HG03457 (cell line): ENCODE results near the gene GOT1.
A peak's percentile ranks its signal among the peaks of the same experiment; 100 is the strongest.

Experiments used
- ATAC-seq: cut with Tn5 transposase; IDR thresholded peaks from one replicate; pipeline ENCODE4 v1.9.1; 2021; ENCODE audit warnings: moderate number of reproducible peaks; ENCODE audit not compliant: unreplicated experiment

Gene GOT1

GRCh38 chr10:99433378-99434020 is 3.1 kb upstream of the GOT1 start:
- ATAC-seq = no peak

DNA sequence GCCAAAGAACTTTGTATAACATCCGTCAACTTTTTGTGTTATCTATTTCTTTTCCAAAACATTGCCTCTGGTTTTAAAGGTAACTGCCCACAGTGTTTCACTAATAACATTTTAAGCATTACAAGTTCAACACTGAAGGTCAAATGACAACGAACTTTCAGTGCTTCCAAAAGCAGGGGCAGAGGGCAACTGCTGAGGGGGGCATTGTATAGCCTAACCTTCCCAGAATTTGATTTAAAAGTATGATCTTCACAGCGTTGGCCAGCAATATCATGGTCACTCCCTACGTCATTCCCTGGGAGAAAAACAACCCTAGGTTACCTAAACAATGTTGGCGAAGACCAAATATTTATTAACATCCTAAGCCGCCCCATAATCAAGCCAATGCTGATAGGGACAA is 2.5 kb upstream of the GOT1 start:
- no peak for ATAC-seq

GRCh38 chr10:99432047-99432446 is 1.6 kb upstream of the GOT1 start:
- ATAC-seq = no peak

GRCh38 chr10:99431190-99431760 is 851 bp upstream of the GOT1 start:
- ATAC-seq = no peak

GRCh38 chr10:99430116-99430450 is 341 bp downstream of the GOT1 start:
- peak; percentile 2 for ATAC-seq

DNA sequence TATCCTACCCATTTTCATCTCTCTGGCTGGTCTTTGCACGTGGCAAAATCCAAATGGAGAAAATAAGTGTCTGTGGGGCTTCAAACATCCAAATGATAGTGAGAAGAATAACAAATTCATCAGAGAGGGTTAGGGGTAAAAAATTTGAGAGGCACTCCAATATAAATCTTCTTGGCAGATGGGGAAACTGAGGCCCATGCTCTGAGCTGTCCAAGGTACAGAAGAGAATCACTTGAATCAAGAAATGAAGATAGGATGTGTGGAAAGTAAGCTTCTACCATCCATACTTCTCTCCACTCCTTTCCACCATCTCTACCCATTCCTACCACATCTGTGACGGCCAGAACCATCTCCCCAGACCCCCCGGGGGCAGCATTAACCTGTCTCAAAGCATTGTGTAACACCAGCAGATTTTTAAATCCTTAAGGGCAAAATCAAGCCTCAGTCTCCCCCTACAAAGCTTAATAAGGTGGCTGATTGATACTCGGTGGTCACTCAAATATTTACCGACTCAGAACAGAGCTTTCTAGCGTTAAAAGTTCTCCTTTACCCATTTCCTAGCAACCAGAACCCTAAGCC is 818 bp downstream of the GOT1 start:
- ATAC-seq = no peak

- ATAC-seq = no peak
These were observed 2.7 kb downstream of the GOT1 start for GRCh38 chr10:99427566-99428190.

DNA sequence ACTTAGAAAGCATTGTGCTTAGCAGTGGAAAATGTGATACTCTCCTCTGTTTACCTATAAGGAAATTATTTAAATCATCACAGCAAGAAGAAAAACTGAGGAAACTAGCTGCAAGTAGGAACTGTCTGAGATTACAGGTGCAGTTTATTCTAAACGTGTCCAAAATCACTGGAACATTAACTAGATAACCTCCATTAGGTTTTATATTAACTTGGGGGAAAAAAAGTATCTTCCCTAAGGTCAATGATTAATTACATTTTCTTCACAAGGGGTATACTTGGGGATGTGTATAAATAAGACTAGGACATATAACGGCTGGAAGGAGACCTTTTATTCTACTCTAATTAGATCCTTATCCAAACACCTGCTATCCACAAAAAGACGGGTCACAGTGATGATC is 3.7 kb downstream of the GOT1 start:
- no peak for ATAC-seq

DNA sequence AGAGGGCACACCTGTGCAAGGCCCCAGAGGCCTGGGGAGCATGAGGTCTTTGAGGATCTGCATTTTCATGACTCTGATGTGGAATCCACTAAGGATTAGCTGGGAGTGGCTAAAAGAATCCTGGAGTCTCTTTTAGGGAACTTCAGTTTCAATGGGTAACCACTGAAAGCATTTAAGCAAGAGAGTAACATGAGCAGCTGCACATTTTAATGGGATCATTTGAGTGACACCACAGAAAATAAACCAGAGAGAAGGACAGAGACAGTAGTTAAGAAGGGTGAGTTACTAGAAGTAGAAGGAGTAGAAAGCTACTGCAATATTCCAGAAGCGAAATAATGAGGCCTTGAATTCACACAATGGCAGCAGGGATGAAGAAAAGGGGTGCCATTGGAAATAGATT is 5.2 kb downstream of the GOT1 start:
- no peak for ATAC-seq

- ATAC-seq = no peak
These were observed 5.8 kb downstream of the GOT1 start for GRCh38 chr10:99424656-99425055.

GRCh38 chr10:99422529-99423096 is 7.8 kb downstream of the GOT1 start:
- no peak for ATAC-seq

- ATAC-seq = no peak
These were observed 9.1 kb downstream of the GOT1 start for GRCh38 chr10:99421233-99421739.

GRCh38 chr10:99419688-99420087 is 10.7 kb downstream of the GOT1 start:
- ATAC-seq = no peak

DNA sequence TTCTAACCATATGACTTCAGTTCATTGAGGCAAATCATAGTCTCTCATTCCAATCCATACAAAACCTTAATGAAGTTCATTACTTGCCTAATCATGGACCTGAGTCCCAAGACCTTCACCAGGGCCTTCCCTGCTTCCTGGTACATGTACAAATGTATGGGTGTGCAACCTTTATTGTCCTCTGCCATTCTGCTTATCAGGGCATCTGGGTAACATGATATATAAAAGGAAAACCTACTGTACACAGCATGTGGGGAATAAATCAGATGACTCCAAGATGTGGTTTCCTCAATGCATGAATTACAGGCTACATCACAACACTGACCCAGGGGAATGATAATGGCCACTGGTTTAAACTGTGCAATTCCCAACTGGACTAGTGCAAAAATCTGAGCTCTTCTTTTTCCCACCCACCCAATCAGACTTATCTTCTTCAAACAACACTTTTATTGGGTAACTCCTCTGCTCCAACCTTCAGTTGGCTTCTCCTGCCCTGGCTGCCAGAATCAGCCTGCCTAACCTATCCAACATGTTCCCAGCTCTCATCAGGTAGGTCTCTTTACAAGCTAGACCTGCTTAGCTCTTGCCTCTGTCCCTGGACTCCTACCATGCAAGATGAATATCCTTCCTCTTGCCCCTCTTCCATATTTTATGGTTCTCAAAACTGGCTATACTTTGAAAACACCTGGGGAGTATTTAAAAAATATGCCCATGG is 11.4 kb downstream of the GOT1 start:
- no peak for ATAC-seq

DNA sequence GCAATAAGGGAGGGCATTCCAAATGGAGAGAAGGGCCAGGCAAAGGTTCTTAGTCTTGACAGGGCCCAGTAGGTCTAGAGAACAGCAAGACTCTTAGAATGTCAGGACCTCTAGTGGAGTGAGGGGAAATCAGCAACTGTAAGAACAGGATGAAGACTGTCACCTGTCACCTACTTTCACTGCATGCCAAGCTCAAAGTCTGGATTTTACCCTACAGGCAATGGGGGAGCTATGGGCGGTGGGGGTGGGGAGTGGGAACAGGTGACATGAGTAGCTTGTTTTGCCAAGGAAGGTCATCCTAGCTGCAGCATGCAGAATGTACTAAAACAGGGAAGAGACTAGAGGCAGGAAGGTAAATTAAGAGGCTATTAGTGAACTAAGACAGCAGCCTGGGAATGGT is 18.3 kb downstream of the GOT1 start:
- no peak for ATAC-seq

GRCh38 chr10:99411546-99411945 is 18.9 kb downstream of the GOT1 start:
- no peak for ATAC-seq

DNA sequence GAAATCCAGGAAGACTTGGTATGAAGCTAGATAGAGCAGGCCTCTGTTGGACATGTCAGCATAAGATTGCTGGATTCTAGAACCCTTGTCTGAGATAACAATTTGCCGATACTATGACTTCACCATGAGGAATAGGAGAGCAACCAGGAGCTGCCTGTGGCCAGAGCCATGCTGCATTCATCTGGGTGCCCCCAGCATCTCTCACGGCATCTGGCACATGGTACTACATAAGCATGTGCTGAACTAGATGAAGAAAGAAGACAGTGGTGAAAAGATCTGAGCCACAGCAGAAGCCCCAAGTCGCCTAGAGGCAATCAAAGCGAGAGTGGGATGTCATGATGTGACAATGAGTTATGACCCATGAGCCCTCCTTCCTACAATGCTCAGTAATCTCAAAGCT is 19.5 kb downstream of the GOT1 start:
- ATAC-seq = no peak

DNA sequence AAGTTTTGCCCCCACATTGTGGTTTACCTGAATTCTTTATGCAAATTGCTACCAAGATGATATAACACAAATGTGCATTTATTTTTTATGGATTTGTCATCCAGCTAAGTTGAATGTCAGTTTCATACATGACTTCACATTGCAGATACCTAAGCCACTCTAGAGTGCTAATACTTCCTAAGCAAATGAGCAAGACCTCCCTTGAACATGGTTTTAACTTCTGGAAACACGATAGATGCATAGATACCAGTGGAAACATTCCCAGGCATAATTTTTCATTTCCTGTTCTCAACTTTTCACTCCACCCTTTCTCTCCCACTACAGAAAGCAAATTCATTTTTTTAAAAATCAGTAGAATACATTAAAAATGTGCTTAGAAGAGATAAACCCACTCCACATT is 20.3 kb downstream of the GOT1 start:
- no peak for ATAC-seq

DNA sequence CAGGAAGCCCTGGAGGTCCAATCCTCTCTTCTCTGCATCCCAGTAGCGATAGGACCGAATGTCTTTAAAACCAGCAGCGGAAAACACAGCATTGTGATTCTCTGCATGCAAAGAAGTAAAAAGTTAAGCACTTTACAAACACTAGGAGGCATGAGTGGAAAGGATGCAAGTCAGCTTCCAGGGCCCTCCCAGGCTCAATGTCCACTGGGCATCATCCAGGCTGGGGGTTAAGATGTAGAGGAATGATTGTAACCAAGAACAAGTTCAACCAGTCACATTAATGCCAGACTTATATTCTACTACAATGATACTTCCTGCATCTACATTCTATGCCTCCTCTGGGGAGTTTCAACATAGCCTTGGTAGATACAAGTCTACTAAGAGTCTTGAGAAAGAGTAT is 24.3 kb downstream of the GOT1 start:
- no peak for ATAC-seq

DNA sequence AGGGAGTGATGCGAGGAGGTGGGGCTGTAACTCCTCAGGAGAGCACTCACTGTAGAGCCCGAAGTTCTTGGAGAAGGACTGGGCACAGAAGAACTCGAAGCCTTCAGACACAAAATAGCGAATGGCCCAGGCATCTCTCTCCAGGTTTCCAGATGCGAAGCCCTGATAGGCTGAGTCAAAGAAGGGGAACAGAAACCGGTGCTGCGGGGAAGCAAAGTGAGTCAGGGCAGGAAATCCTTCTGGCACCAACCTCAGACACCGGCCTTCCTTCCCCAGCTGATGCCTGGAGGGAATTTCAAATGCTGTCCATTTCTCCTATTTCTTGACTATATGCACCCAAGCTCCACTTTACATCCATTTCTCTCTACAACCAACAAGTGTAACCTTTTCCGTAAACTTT is 26.8 kb downstream of the GOT1 start:
- no peak for ATAC-seq

DNA sequence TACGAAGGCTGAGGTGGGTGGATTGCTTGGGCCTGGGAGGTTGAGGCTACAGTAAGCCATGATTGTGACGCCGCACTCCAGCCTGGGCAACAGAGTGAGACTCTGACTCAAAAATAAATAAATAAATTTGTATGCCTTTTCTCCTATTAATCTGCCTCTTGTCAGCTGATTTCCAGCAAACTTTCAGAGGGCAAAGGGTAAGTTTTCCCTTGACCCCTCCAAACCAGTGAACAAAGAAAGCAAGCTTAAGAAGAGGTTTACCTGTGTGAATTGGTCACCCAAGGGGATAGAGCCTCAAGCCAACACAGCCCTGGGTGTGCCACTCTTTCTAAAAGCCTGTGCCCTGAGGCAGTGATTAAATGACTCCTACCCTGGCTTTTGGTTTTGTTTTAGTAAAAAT is 30.8 kb downstream of the GOT1 start:
- no peak for ATAC-seq
